SK-N-SH (cell line): Measurements from ENCODE around the gene FASLG. TPM values are rescaled to one million over a fixed set of nuclear protein-coding genes. Genes with fewer than 3 reads are reported as not detected.

ENCODE experiments used
- CTCF ChIA-PET: fragments of 300-600, 350-600 bp; formaldehyde crosslinking; extraction: SDS; loops from one replicate; lab custom pipeline; 2021; lab: Yijun Ruan, JAX
- POLR2A ChIA-PET: fragments of 350-600 bp; sonication (Branson Sonifier 250); formaldehyde crosslinking; extraction: SDS; loops from one replicate; lab custom pipeline; 2020; ENCODE audit warnings: antibody characterized with exemption, inconsistent platforms; lab: Yijun Ruan, JAX
- DNase-seq: peaks from one replicate; pipeline ENCODE4 v3.0.0; 2012
- H2AFZ ChIP-seq: fragments of 200-600 bp; sonication (generic); 2 replicates; pipeline ENCODE4 v1.8.1; 2016; ENCODE audit warnings: antibody characterized with exemption, mild to moderate bottlenecking, low read depth
- H3F3A ChIP-seq: fragments of 200-600 bp; sonication (generic); replicated peaks from 2 replicates; pipeline ENCODE3; 2016; ENCODE audit warnings: antibody characterized with exemption, mild to moderate bottlenecking; ENCODE audit not compliant: insufficient read depth
- H3K27ac ChIP-seq, 2 experiments: fragments of 200-500 bp in 1 of 2; fragments of 200-600 bp in 1 of 2; sonication (Bioruptor generic) in 1 of 2; sonication (generic), shearing (Covaris generic) in 1 of 2; 2 replicates each; pipeline versions ENCODE4 v1.5.1 to v1.6.1; 2014 to 2016; ENCODE audit warnings: low read depth in 2 of 2, inconsistent platforms in 1 of 2, low read length in 1 of 2, mild to moderate bottlenecking in 1 of 2, mixed read lengths in 1 of 2
- H3K27me3 ChIP-seq: fragments of 200-600 bp; sonication (generic), shearing (Covaris generic); 2 replicates; pipeline ENCODE4 v1.6.1; 2016; ENCODE audit warnings: mixed run types; ENCODE audit not compliant: insufficient read depth
- H3K36me3 ChIP-seq, 2 experiments: fragments of 200-500 bp in 1 of 2; fragments of 200-600 bp in 1 of 2; sonication (Bioruptor generic) in 1 of 2; sonication (generic) in 1 of 2; replicated peaks in 1 of 2; 2 replicates each; pipeline versions ENCODE3 to v1.5.1; 2014 to 2016; ENCODE audit warnings: low read length in 1 of 2, mild to moderate bottlenecking in 1 of 2; ENCODE audit not compliant: insufficient read depth in 2 of 2, control insufficient read depth in 1 of 2
- H3K4me1 ChIP-seq, 2 experiments: fragments of 200-500 bp in 1 of 2; fragments of 200-600 bp in 1 of 2; sonication (Bioruptor generic) in 1 of 2; sonication (generic), shearing (Covaris generic) in 1 of 2; 2 replicates each; pipeline versions ENCODE4 v1.5.1 to v1.6.1; 2014 to 2016; ENCODE audit warnings: low read depth in 1 of 2, low read length in 1 of 2, mixed run types in 1 of 2; ENCODE audit not compliant: insufficient read depth in 2 of 2, control insufficient read depth in 1 of 2
- H3K4me2 ChIP-seq: fragments of 200-600 bp; sonication (generic), shearing (Covaris generic); 2 replicates; pipeline ENCODE4 v1.6.1; 2017; ENCODE audit warnings: mixed run types
- H3K4me3 ChIP-seq, 2 experiments: fragments of 200-500 bp in 1 of 2; fragments of 200-600 bp in 1 of 2; sonication (Bioruptor generic) in 1 of 2; sonication (generic), shearing (Covaris generic) in 1 of 2; 2 replicates each; pipeline versions ENCODE4 v1.5.1 to v1.8.1; 2014 to 2016; ENCODE audit warnings: low read depth in 2 of 2, inconsistent platforms in 1 of 2, low read length in 1 of 2, mild to moderate bottlenecking in 1 of 2, mixed read lengths in 1 of 2, moderate library complexity in 1 of 2
- H3K79me2 ChIP-seq: fragments of 200-600 bp; sonication (generic); 2 replicates; pipeline ENCODE4 v1.8.1; 2017; ENCODE audit warnings: mild to moderate bottlenecking; ENCODE audit not compliant: insufficient read depth
- H3K9ac ChIP-seq: fragments of 200-600 bp; sonication (generic); 2 replicates; pipeline ENCODE4 v1.6.1; 2017; ENCODE audit warnings: mixed run types
- H3K9me2 ChIP-seq: fragments of 200-600 bp; sonication (generic); 2 replicates; pipeline ENCODE4 v1.6.1; 2017; ENCODE audit warnings: mixed run types
- H3K9me3 ChIP-seq: fragments of 200-600 bp; sonication (generic); 2 replicates; pipeline ENCODE4 v1.6.1; 2017; ENCODE audit warnings: mixed run types, mild to moderate bottlenecking, moderate library complexity
- H4K20me1 ChIP-seq: fragments of 200-600 bp; sonication (generic); 2 replicates; pipeline ENCODE4 v1.6.1; 2017; ENCODE audit warnings: mild to moderate bottlenecking, mixed run types; ENCODE audit not compliant: insufficient read depth
- CHD2 ChIP-seq: fragments of 150-350 bp; IDR thresholded peaks from 2 replicates; pipeline ENCODE4 v1.6.1; 2018; ENCODE audit warnings: low read length; ENCODE audit not compliant: partially characterized antibody
- CTCF ChIP-seq: fragments of 200-600 bp; sonication (generic); IDR thresholded peaks from 2 replicates; pipeline ENCODE4 v1.6.1; 2017; ENCODE audit warnings: antibody characterized with exemption, mild to moderate bottlenecking, moderate library complexity
- EZH2phosphoT487 ChIP-seq: fragments of 200-600 bp; sonication (generic); IDR thresholded peaks from 2 replicates; pipeline ENCODE4 v1.6.1; 2017; ENCODE audit warnings: low read depth, mixed run types, mild to moderate bottlenecking, antibody characterized with exemption, moderate library complexity, borderline replicate concordance
- FOSL2 ChIP-seq: IDR thresholded peaks from 2 replicates; pipeline ENCODE4 v1.4.0; 2012; ENCODE audit warnings: low read depth, mild to moderate bottlenecking, moderate library complexity, borderline replicate concordance
- FOXJ3 ChIP-seq: sonication (generic); formaldehyde crosslinking; IDR thresholded peaks from 2 replicates; pipeline ENCODE4 v1.5.1; 2020; ENCODE audit warnings: mild to moderate bottlenecking, missing genetic modification reagents
- FOXM1 ChIP-seq: IDR thresholded peaks from 2 replicates; pipeline ENCODE4 v1.4.0; 2012; ENCODE audit warnings: low read depth, mild to moderate bottlenecking
- GABPA ChIP-seq: IDR thresholded peaks from 2 replicates; pipeline ENCODE4 v1.4.0; 2012; ENCODE audit warnings: low read depth, mild to moderate bottlenecking
- GATA2 ChIP-seq: sonication (generic); formaldehyde crosslinking; IDR thresholded peaks from 2 replicates; pipeline ENCODE4 v1.5.0; 2020; ENCODE audit warnings: mild to moderate bottlenecking, missing genetic modification reagents
- MAX ChIP-seq: IDR thresholded peaks from 2 replicates; pipeline ENCODE4 v1.4.0; 2012; ENCODE audit warnings: low read depth
- NFIC ChIP-seq: IDR thresholded peaks from 2 replicates; pipeline ENCODE4 v1.4.0; 2012; ENCODE audit warnings: borderline replicate concordance
- NRF1 ChIP-seq: IDR thresholded peaks from 2 replicates; pipeline ENCODE4 v1.6.1; 2012; ENCODE audit warnings: low read depth, mild to moderate bottlenecking, low read length
- PBX3 ChIP-seq: IDR thresholded peaks from 2 replicates; pipeline ENCODE4; 2012
- RAD21 ChIP-seq: IDR thresholded peaks from 2 replicates; pipeline ENCODE4 v1.6.1; 2012; ENCODE audit warnings: mild to moderate bottlenecking, low read length
- REST ChIP-seq: IDR thresholded peaks from 2 replicates; pipeline ENCODE4 v1.6.1; 2012; ENCODE audit warnings: mild to moderate bottlenecking, low read depth, low read length, moderate library complexity
- RFX5 ChIP-seq: IDR thresholded peaks from 2 replicates; pipeline ENCODE4 v1.6.1; 2012; ENCODE audit warnings: mild to moderate bottlenecking, improper control_type of control experiment, low read length
- RXRA ChIP-seq: IDR thresholded peaks from 2 replicates; pipeline ENCODE4 v1.4.0; 2012; ENCODE audit warnings: low read depth, mild to moderate bottlenecking, borderline replicate concordance
- SIN3A ChIP-seq: IDR thresholded peaks from 2 replicates; pipeline ENCODE4 v1.6.1; 2012; ENCODE audit warnings: low read depth, mild to moderate bottlenecking, low read length, moderate library complexity, borderline replicate concordance
- TAF1 ChIP-seq: IDR thresholded peaks from 2 replicates; pipeline ENCODE4 v1.6.1; 2012; ENCODE audit warnings: low read depth, mild to moderate bottlenecking, low read length, moderate library complexity, borderline replicate concordance
- TCF12 ChIP-seq: IDR thresholded peaks from 2 replicates; pipeline ENCODE4 v1.4.0; 2012
- USF1 ChIP-seq: IDR thresholded peaks from 2 replicates; pipeline ENCODE4 v1.4.0; 2012; ENCODE audit warnings: low read depth, borderline replicate concordance
- WGBS: methylation state at CpG from one replicate; pipeline ENCODE4 v1.1.6; 2017; ENCODE audit warnings: low lambda C conversion rate; 5-methylcytosine and 5-hydroxymethylcytosine counted together
- polyA plus RNA-seq, 3 experiments: library from polyadenylated mRNA; depleted of rRNA; stranded (reverse); fragments of >200 nt; gene quantifications; 2 replicates each; pipeline ENCODE4 v1.2.3, GENCODE V29; 2012

The FASLG gene
- polyA plus RNA-seq, 1 of the 3 experiments (the other 2 are of a cell fraction): not detected

- H3K36me3 ChIP-seq: no peaks in the 10 kb centered on the region
- CTCF ChIA-PET: no interaction called here
- DNase-seq: no peak
- H2AFZ ChIP-seq: peak overlapping the region; percentile 20; the same call in 1 of the 2 replicates
- POLR2A ChIA-PET: no interaction called here
- H3K4me2 ChIP-seq: no peak overlapping the region
- no peaks in the 10 kb centered on the region for H3K9me3 ChIP-seq
- H3K4me1 ChIP-seq: no peaks in the 10 kb centered on the region; a peak in 1 of 4 replicates
- no peak for TF ChIP-seq GATA2 (CRISPR knock-in tag)
- 0 out of 2 replicates have a peak, but pooled peaks have one; percentile 4 for TF ChIP-seq FOSL2
- TF ChIP-seq EZH2phosphoT487: no peak
- no peak overlapping the region for H3K27ac ChIP-seq
- no peaks in the 10 kb centered on the region for H3K27me3 ChIP-seq
- 81% methylated on average over 11 of the region's 11 CpGs for WGBS
- H3F3A ChIP-seq: no peaks in the 10 kb centered on the region
- no peaks in the 10 kb centered on the region for H4K20me1 ChIP-seq
- no peak overlapping the region for H3K9ac ChIP-seq
- no peak overlapping the region for H3K4me3 ChIP-seq
- no peaks in the 10 kb centered on the region for H3K79me2 ChIP-seq
- H3K9me2 ChIP-seq: no peaks in the 10 kb centered on the region
Observed at GRCh38 chr1:172630056-172630818, 28.7 kb upstream of the FASLG start.

- POLR2A ChIA-PET: no interaction called here
- H3K36me3 ChIP-seq: no peaks in the 10 kb centered on the region
- H3K4me2 ChIP-seq: no peak overlapping the region
- H3F3A ChIP-seq: no peaks in the 10 kb centered on the region
- no peak overlapping the region for H3K4me3 ChIP-seq
- H3K27ac ChIP-seq: no peak overlapping the region
- H2AFZ ChIP-seq: no peak overlapping the region
- H4K20me1 ChIP-seq: no peaks in the 10 kb centered on the region
- H3K4me1 ChIP-seq: no peaks in the 10 kb centered on the region; a peak in 1 of 4 replicates
- TF ChIP-seq NRF1 (no peak), MAX (no peak), GABPA (no peak), FOXJ3 (CRISPR knock-in tag) (no peak), SIN3A (no peak), NFIC (no peak), TCF12 (no peak), TAF1 (no peak), RXRA (no peak), PBX3 (no peak), REST (no peak), RAD21 (no peak), CTCF (no peak), FOXM1 (no peak), RFX5 (no peak), CHD2 (no peak), USF1 (no peak)
- H3K9ac ChIP-seq: no peak overlapping the region
- 44% methylated on average over 3 of the region's 3 CpGs for WGBS
- no peaks in the 10 kb centered on the region for H3K9me3 ChIP-seq
- no peak for DNase-seq
- H3K79me2 ChIP-seq: no peaks in the 10 kb centered on the region
- CTCF ChIA-PET: no interaction called here
- H3K27me3 ChIP-seq: no peaks in the 10 kb centered on the region
- no peaks in the 10 kb centered on the region for H3K9me2 ChIP-seq
Observed at GRCh38 chr1:172630868-172631267, 28.0 kb upstream of the FASLG start.
